ENCODE data around the gene SHCBP1L.

- no peak for TF ChIP-seq EZH2 (IDR thresholded peaks at IDR 0.05)
- no peak for TF ChIP-seq POLR2AphosphoS5 (IDR thresholded peaks at IDR 0.05; ENCODE audit: borderline replicate concordance, low read depth, low read length)
These were observed 89.0 kb downstream of the SHCBP1L start for GRCh38 chr1:182863940-182864339.
